WTC11 (cell line): Measurements from ENCODE around the gene CYCS.

Experiments
- KAT7 ChIP-seq: sonication (generic); formaldehyde crosslinking; IDR thresholded peaks from 2 replicates; pipeline ENCODE4 v1.8.1; 2023; ENCODE audit warnings: missing genetic modification reagents, mild to moderate bottlenecking, borderline replicate concordance
- MYBL2 ChIP-seq: sonication (generic); formaldehyde crosslinking; IDR thresholded peaks from 2 replicates; pipeline ENCODE4 v1.8.1; 2023; ENCODE audit warnings: mild to moderate bottlenecking, moderate library complexity, missing genetic modification reagents
- NFE2L1 ChIP-seq: sonication (generic); formaldehyde crosslinking; IDR thresholded peaks from 2 replicates; pipeline ENCODE4 v1.8.1; 2023; ENCODE audit warnings: missing genetic modification reagents
- STAT6 ChIP-seq: sonication (generic); formaldehyde crosslinking; conservative IDR thresholded peaks from 2 replicates; pipeline ENCODE4 v1.8.1; 2023; ENCODE audit warnings: mild to moderate bottlenecking, low read depth, missing genetic modification reagents, moderate library complexity
- USF2 ChIP-seq: sonication (generic); formaldehyde crosslinking; IDR thresholded peaks from 2 replicates; pipeline ENCODE4 v1.8.1; 2023; ENCODE audit warnings: mild to moderate bottlenecking, missing genetic modification reagents, moderate library complexity
- TF ChIP-seq, protein P1 (sequence below): sonication (generic); formaldehyde crosslinking; IDR thresholded peaks from 2 replicates; pipeline ENCODE4 v1.8.0; 2022; ENCODE audit warnings: mild to moderate bottlenecking, missing genetic modification reagents

DNA sequence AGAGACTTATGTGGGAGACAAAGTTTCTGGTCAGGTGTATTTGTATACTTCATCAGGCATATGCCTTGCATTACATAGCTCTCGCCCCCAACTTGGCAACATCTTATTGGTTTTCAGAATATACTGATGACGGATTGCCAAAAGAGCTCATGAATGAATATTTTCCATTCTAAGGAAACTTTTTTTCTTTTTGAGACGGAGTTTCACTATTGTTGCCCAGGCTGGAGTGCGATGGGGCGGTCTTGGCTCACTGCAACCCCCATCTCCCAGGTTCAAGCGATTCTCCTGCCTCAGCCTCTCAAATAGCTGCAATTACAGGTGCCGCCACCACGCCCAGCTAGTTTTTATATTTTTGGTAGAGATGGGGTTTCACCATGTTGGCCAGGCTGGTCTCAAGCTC, 6.0 kb downstream of the CYCS start:
- no peak for TF ChIP-seq USF2
- no peak for TF ChIP-seq STAT6
- TF ChIP-seq KAT7 (CRISPR knock-in tag): no peak
- TF ChIP-seq NFE2L1 (CRISPR knock-in tag): no peak
- TF ChIP-seq MYBL2 (CRISPR knock-in tag): no peak
- TF ChIP-seq, protein P1, sequence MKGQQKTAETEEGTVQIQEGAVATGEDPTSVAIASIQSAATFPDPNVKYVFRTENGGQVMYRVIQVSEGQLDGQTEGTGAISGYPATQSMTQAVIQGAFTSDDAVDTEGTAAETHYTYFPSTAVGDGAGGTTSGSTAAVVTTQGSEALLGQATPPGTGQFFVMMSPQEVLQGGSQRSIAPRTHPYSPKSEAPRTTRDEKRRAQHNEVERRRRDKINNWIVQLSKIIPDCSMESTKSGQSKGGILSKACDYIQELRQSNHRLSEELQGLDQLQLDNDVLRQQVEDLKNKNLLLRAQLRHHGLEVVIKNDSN (CRISPR knock-in tag): no peak
